ENCODE measurements around the gene SUSD5.

DNA sequence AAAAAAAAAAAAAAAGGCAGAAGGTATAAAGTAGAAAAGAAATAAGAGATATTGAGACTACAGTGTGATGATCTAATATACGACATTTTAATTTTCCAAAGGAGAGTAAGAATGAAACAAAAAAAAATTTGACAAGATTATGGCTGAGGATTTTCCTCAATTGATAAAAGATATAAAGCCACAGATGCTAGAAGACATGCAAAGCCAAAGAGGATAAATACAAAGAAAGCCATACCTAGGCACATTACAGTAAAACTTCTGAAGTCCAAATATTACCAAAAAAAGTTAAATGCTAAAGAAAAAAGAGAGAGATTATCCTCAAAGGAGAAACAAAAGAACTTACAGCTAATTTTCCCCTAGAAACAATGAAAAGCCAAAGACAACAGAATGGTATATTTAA is 20.3 kb upstream of the SUSD5 start:
- TF ChIP-seq SIN3A (IDR thresholded peaks at IDR 0.05; ENCODE audit: borderline replicate concordance, insufficient read depth, low read depth, low read length): no peak
- TF ChIP-seq REST (IDR thresholded peaks at IDR 0.05; ENCODE audit: insufficient read depth in 1 of 2, low read depth in 2 of 2, low read length in 1 of 2): no peak
- no peak for TF ChIP-seq POLR2AphosphoS5 (IDR thresholded peaks at IDR 0.05; ENCODE audit: low read depth, low read length)
